Heart left ventricle (tissue), 16 donors: ENCODE results near the gene IDH3G. TPM values are rescaled to one million over a fixed set of nuclear protein-coding genes. Genes with fewer than 3 reads are reported as not detected.

Experiments used
- ATAC-seq, 4 donors: fragments of 200-7000 bp; cut with Tn5 transposase; one replicate each; pipeline ENCODE4 v1.9.1; 2020 to 2022; ENCODE audit warnings: moderate library complexity in 4 of 4, mild to moderate bottlenecking in 3 of 4, moderate number of reproducible peaks in 1 of 4
- DNase-seq, 5 donors: peaks; one replicate each; pipeline ENCODE4 v3.0.0-alpha.2; 2020
- H3K27ac ChIP-seq, 12 donors: fragments of 200-600 bp; sonication (generic) in 4 of 12; one replicate each; pipeline versions ENCODE4 v1.5.0 to v1.8.0; 2016 to 2022; ENCODE audit warnings: mild to moderate bottlenecking in 2 of 12
- H3K27me3 ChIP-seq, 9 donors: fragments of 200-600 bp; sonication (generic) in 2 of 9; one replicate each; pipeline versions ENCODE4 v1.5.1 to v1.8.0; 2016 to 2022; ENCODE audit warnings: mild to moderate bottlenecking in 3 of 9
- H3K36me3 ChIP-seq, 9 donors: fragments of 200-600 bp; sonication (generic) in 2 of 9; one replicate each; pipeline versions ENCODE4 v1.5.0 to v1.8.0; 2018 to 2022; ENCODE audit warnings: mild to moderate bottlenecking in 2 of 9
- H3K4me1 ChIP-seq, 12 donors: fragments of 200-600 bp; sonication (generic) in 4 of 12; one replicate each; pipeline versions ENCODE4 v1.5.0 to v1.8.0; 2016 to 2022; ENCODE audit warnings: mild to moderate bottlenecking in 3 of 12
- H3K4me3 ChIP-seq, 12 donors: fragments of 200-600 bp; sonication (generic) in 4 of 12; one replicate each; pipeline versions ENCODE4 v1.5.0 to v1.8.0; 2017 to 2022; ENCODE audit warnings: mild to moderate bottlenecking in 9 of 12, moderate library complexity in 4 of 12
- H3K9me3 ChIP-seq, 12 donors: fragments of 200-600 bp; sonication (generic) in 4 of 12; one replicate each; pipeline versions ENCODE4 v1.5.0 to v1.8.0; 2016 to 2022; ENCODE audit warnings: mild to moderate bottlenecking in 1 of 12
- CTCF ChIP-seq, 12 donors: fragments of 200-600 bp; sonication (generic) in 4 of 12; IDR thresholded peaks; one replicate each; pipeline versions ENCODE4 v1.5.0 to v1.8.0; 2018 to 2022; ENCODE audit warnings: antibody characterized with exemption in 12 of 12, mild to moderate bottlenecking in 5 of 12
- POLR2A ChIP-seq, 2 donors: fragments of 450-650 bp; IDR thresholded peaks; one replicate each; pipeline ENCODE4 v1.6.1; 2017; ENCODE audit warnings: antibody characterized with exemption in 2 of 2, mild to moderate bottlenecking in 2 of 2, moderate library complexity in 2 of 2
- WGBS, 4 donors: extraction: QIAGEN DNeasy Blood & Tissue Kit in 2 of 4; methylation state at CpG; one replicate each; pipeline versions ENCODE4 v1.1.5 to v1.1.7; 2013 to 2018; 5-methylcytosine and 5-hydroxymethylcytosine counted together
- intact Hi-C, 10 donors: fragments of 100-400 bp; cut with DNase I; formaldehyde crosslinking; loops; one replicate each; pipeline versions ENCODE4 v1.11.1 to v1.14.2; 2022
- polyA plus RNA-seq, 2 donors: library from polyadenylated mRNA; stranded (reverse); fragments of 200-250 nt; gene quantifications; one replicate each; pipeline ENCODE4 v1.2.3, GENCODE V29; 2013
- total RNA-seq, 9 donors: library from RNA; depleted of rRNA in 2 of 9; stranded (reverse); fragments of >200 nt in 2 of 9; fragmentation: NEBNext Ultra II Directional in 3 of 9; extraction: Animal tissue kit (Norgen Biotek cat#: 25700) in 3 of 9; gene quantifications; one replicate each; pipeline versions ENCODE4 v1.1.0 to v1.2.4, GENCODE V29; 2016 to 2023
- donor health status: ischemic (EF 13 %, LVEDD 7.1; RV severe dilation, severe dysfunction).
- donor health status: healthy with polysubstance abuse.
- donor health status: DM: no; HTN: yes; CAD: no.
- donor health status: DM: no; HTN: no; CAD: no.
- donor health status: ischemic (EF 25% LVEDD 6.9; RV normal size, moderate dysfunction).
- donor health status: ischemic (EF 25% LVEDD 5.7; RV mildly dilated, moderate dysfunction).
- donor health status: healthy.
- donor health status: DM: yes; HTN: yes; CAD: no.
- donor health status: ischemic (EF 35%, LVEDD 5.7; RV mildly dilated, moderate dysfunction).
- donor health status: nonischemic (EF 11% LVEDD 7.7; RV severe dilation, severe dysfunction).
- donor health status: DM: yes; HTN: yes; CAD: no.
- donor health status: PGD.
- donor health status: ischemic (EF 29% LVEDD 5.4; RV normal size, mild dysfunction).
- donor health status: nonischemic (EF 23%, LVEDD 6.1; RV moderate dilation, normal function).

Gene IDH3G
- total and polyA plus RNA-seq, 11 donors = 58.1 to 162 (median 71.4) TPM

DNA sequence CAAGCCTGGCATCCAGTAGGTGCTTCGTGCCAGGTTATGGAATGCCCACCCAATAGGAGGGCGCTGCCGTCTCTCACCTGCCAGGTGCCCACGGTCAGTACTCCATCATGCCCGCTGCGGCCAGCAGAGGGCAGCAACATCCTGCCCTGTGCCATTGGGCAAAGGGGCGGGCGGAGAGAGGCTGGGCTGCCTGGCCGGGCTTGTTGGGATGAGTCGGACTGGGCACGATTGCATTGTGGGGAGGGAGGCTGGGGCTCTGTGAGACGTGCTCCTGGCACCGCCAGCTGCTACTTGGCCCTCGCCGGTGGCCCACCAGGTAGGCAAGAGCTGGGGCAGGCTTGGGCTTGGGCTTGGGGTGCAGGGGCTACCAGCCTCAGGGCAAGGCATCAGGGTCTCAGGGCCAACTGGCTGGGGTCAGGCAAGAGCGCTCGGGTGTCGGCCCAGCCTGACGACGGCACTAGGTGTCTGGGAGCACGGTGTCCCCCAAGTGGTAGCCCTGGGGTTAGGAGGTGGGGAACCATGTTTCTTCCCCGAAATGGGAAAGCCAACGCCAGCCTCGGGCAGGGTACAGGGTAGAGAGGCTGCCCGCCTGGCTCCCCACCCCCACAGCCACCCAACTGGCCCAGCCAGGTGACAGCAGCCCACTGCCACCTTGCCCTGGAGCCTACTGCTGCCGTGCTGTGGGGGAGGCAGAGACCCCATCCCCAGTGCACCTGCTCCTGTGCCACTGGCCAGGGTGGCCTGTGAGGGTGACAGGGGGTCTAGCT lies 30.0 kb downstream of the IDH3G start, which contains the start of gene PLXNB3:
TSS of gene PLXNB3 (plus strand) at position 261 of the 767 bp plus-strand sequence. CDS start 1,287 bp downstream, outside the sequence.
- WGBS, 4 donors = 27 to 67% (median 38%) methylated on average over 12 to 26 of the region's 26 CpGs

GRCh38 chrX:153763298-153763932 lies 30.8 kb downstream of the IDH3G start:
- no peak for ATAC-seq
- intact Hi-C loops = loop anchor here in 7 of 10 donors (2.0 to 5.0 kb wide), 3 partner anchors 189 to 769 kb away; no protein-coding TSS in a partner anchor
- no peak for TF ChIP-seq POLR2A (IDR thresholded peaks at IDR 0.05)
- no peak for TF ChIP-seq CTCF (IDR thresholded peaks at IDR 0.05)
- DNase-seq = peak in 2 of 5 donors; percentile 6 to 17
- Histone ChIP-seq H3K4me1 (peaks cover 0 to 26% (median 5%) of the 10 kb centered on the region in 12 donors), H3K27me3 (peaks cover 0 to 4% (median 0%) of the 10 kb centered on the region in 9 donors), H3K36me3 (no peaks in the 10 kb centered on the region), H3K4me3 (no peak overlapping the region), H3K27ac (no peak overlapping the region), H3K9me3 (no peaks in the 10 kb centered on the region)
- WGBS, 4 donors = 86 to 89% (median 87%) methylated on average over 18 of the region's 18 CpGs

More for the DNA sequence above, 30.0 kb downstream of the IDH3G start, which contains the start of gene PLXNB3:
- no peaks in the 10 kb centered on the region for H3K36me3 ChIP-seq
- H3K4me1 ChIP-seq = peaks cover 0 to 26% (median 5%) of the 10 kb centered on the region in 12 donors
- intact Hi-C loops = loop anchor here (1.0 to 5.0 kb wide), 6 partner anchors 183 to 768 kb away; no protein-coding TSS in a partner anchor
- peak; percentile 52 to 89 (median 81) for ATAC-seq
- peak; percentile 66 to 88 (median 75) for DNase-seq
- peak within 1 kb of the TSS in 7 of 12 donors; percentile 9 to 81 (median 28) for H3K27ac ChIP-seq
- TF ChIP-seq CTCF (IDR thresholded peaks at IDR 0.05) (peak; percentile 68 to 93 (median 78)), POLR2A (IDR thresholded peaks at IDR 0.05) (no peak)
- peaks cover 0 to 4% (median 0%) of the 10 kb centered on the region in 9 donors for H3K27me3 ChIP-seq
- peak within 1 kb of the TSS in 3 of 12 donors; percentile 3 to 21 (median 19) for H3K4me3 ChIP-seq
- no peaks in the 10 kb centered on the region for H3K9me3 ChIP-seq

- Histone ChIP-seq H3K9me3 (no peaks in the 10 kb centered on the region), H3K27me3 (peaks cover 0 to 4% (median 0%) of the 10 kb centered on the region in 9 donors), H3K27ac (no peak overlapping the region), H3K4me3 (no peak overlapping the region), H3K4me1 (peaks cover 0 to 26% (median 5%) of the 10 kb centered on the region in 12 donors), H3K36me3 (no peaks in the 10 kb centered on the region)
- no peak for TF ChIP-seq POLR2A (IDR thresholded peaks at IDR 0.05)
- no peak for TF ChIP-seq CTCF (IDR thresholded peaks at IDR 0.05)
- WGBS, 4 donors = 74 to 92% (median 90%) methylated on average over 6 to 14 of the region's 14 CpGs
- intact Hi-C loops = loop anchor here in 7 of 10 donors (2.0 to 5.0 kb wide), 3 partner anchors 190 to 770 kb away; no protein-coding TSS in a partner anchor
- no peak for ATAC-seq
- no peak for DNase-seq
Measured at GRCh38 chrX:153762626-153763173, 31.5 kb downstream of the IDH3G start.
